SHP77 (cell line): Measurements from ENCODE around the gene GOLGA8K.
"Not testable (repeated sequence)": the region's sequence is repeated elsewhere in the genome, so short reads cannot be mapped to it uniquely, and the experiment has no call there.

Experiments
- DNase-seq, 2 experiments: peaks; one replicate each; lab custom pipeline; 2025; lab: John Stamatoyannopoulos, UW

Gene GOLGA8K

GRCh38 chr15:32352748-32353147 is 50.3 kb downstream of the GOLGA8K start:
- not testable (repeated sequence) for DNase-seq

DNA sequence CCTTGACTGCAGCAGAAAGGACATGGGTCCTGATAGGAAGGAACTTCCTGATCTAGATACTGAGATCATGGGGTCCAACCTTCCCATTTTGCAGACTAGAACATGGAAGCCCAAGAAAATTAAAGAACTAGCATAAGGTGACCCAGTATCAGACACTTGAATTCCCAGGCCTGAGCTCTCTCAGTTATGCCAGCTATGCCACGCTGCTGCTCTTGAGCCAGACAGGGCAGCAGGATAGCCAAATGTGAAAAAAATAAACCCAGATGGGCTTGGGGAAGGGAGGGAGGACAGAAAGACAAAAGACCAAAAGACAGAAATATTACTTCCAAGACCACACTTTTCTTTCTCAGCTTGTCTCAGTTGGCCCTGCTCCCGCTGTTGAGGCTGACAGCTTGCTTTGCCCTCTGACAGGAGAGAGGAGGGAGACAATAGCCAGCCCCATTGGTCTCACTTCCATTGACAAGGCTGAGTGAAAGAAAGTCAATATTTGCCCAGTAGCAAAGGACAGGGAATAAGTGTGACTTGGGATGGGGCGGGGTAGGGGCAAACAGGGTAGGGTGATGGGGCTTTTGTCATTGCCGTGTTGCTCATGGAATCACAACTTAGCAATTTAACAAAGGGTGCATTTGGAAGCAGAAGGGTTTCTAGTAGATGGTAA is 52.4 kb downstream of the GOLGA8K start:
- not testable (repeated sequence) for DNase-seq

DNA sequence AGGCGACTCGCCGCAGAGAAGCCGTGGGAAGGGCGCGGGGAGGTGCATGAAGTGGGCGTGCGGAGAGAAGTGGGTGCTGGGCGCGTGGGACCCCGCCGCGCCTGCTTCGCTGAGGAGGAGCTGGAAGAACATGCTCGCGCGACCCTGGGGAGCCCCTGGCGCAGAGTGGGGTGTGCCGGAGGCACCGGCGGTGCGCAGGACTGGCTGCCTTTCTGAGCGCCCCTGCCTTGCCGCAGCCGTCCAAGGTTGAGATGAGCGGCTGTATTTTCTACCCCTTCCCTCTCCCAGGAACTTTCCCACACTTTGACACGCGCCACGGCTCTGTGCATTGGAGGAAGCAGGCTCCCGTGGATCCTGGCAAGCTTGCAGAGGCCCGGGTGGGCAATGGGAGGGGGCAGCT is 56.1 kb downstream of the GOLGA8K start:
- not testable (repeated sequence) for DNase-seq

GRCh38 chr15:32345978-32346547 is 57.0 kb downstream of the GOLGA8K start:
- DNase-seq: not testable (repeated sequence)

DNA sequence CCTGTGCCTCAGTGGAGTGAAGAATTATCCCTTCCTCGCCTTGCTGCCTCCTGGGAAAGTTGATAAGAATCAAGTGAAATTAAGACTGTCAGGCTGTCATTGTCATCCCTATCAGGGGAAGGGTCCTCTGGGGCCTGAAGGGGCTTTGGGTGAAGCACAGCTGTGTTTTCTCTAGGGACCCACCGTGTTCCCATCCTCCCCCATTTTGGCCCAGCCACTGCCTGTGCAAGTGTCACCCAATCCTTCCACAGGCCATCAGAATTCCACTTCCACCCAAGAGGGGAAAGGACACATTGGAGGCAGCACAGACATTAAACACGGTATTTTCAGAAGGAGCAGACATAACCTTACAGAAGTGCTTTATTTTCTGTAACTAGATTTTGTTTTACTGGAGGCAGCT is 59.2 kb downstream of the GOLGA8K start:
- not testable (repeated sequence) for DNase-seq
